RPMI7951 (cell line): Measurements from ENCODE around the gene ABAT. TPM values are rescaled to one million over a fixed set of nuclear protein-coding genes. Genes with fewer than 3 reads are reported as not detected.

Experiments
- DNase-seq: peaks from one replicate; pipeline ENCODE4 v3.0.0-alpha.2; 2012; ENCODE audit warnings: low read depth
- total RNA-seq: library from RNA; depleted of rRNA; stranded (reverse); fragments of >200 nt; shearing (Covaris generic); gene quantifications from 2 replicates; pipeline ENCODE4 v1.2.3, GENCODE V29; 2014; rRNA removed

ABAT gene
- total RNA-seq, 1 experiment from 2014 or later = 3.5 TPM

- DNase-seq = no peak
Measured at GRCh38 chr16:8818504-8819270, 144.3 kb downstream of the ABAT start.

- no peak for DNase-seq
Measured at GRCh38 chr16:8819411-8820034, 145.1 kb downstream of the ABAT start.

- DNase-seq = no peak
Measured at GRCh38 chr16:8822403-8822802, 148.0 kb downstream of the ABAT start.

GRCh38 chr16:8826278-8826879 is 152.0 kb downstream of the ABAT start:
- DNase-seq = no peak

GRCh38 chr16:8828541-8829165 is 154.2 kb downstream of the ABAT start:
- no peak for DNase-seq

GRCh38 chr16:8831450-8831849 is 157.0 kb downstream of the ABAT start:
- no peak for DNase-seq

GRCh38 chr16:8831871-8832716 is 157.7 kb downstream of the ABAT start:
- DNase-seq = no peak

- no peak for DNase-seq
Measured at GRCh38 chr16:8832717-8833105, 158.3 kb downstream of the ABAT start.

Other genes with a start within 250 kb of the ABAT start
- gene TMEM114, start 84.1 kb upstream of the ABAT start, total RNA-seq = not detected in 2 replicates
- 10.6 and 14.8 TPM in 2 replicates for gene METTL22, start 52.9 kb upstream of the ABAT start, total RNA-seq
- gene TMEM186, start 123.0 kb downstream of the ABAT start, total RNA-seq = 6.5 and 8.4 TPM in 2 replicates
- gene PMM2, start 123.2 kb downstream of the ABAT start, total RNA-seq = 27.0 and 30.3 TPM in 2 replicates
- gene CARHSP1, start 194.4 kb downstream of the ABAT start, total RNA-seq = 156 and 166 TPM in 2 replicates
- not detected in 2 replicates for gene LITAFD, start 207.7 kb downstream of the ABAT start, total RNA-seq